Bronchial epithelial cell (primary cell): ENCODE results near the gene OR4M1. TPM values are rescaled to one million over a fixed set of nuclear protein-coding genes. Genes with fewer than 3 reads are reported as not detected.
A peak's percentile ranks its signal among the peaks of the same experiment; 100 is the strongest.
"Not testable (repeated sequence)": the region's sequence is repeated elsewhere in the genome, so short reads cannot be mapped to it uniquely, and the experiment has no call there.

Experiments used
- DNase-seq: peaks from one replicate; pipeline ENCODE4 v3.0.0-alpha.2; 2010; ENCODE audit warnings: low read depth
- FAIRE-seq: peaks from 2 replicates; lab custom pipeline; 2011; peaks lifted over from hg19 to GRCh38; lab: Jason Lieb, UNC
- H3K27me3 ChIP-seq: 2 replicates; pipeline ENCODE4 v1.5.1; 2011; ENCODE audit warnings: low read length; ENCODE audit not compliant: control insufficient read depth, insufficient read depth
- H3K36me3 ChIP-seq: 2 replicates; pipeline ENCODE4 v1.5.1; 2011; ENCODE audit warnings: low read length; ENCODE audit not compliant: control insufficient read depth, insufficient read depth
- H3K4me3 ChIP-seq: 2 replicates; pipeline ENCODE4 v1.5.1; 2011; ENCODE audit warnings: mild to moderate bottlenecking, low read depth, low read length, control low read depth
- CTCF ChIP-seq: IDR thresholded peaks from 2 replicates; pipeline ENCODE4 v1.5.1; 2011; ENCODE audit warnings: mild to moderate bottlenecking, moderate library complexity, low read length, control low read depth, inconsistent platforms; ENCODE audit not compliant: insufficient read depth, severe bottlenecking
- total RNA-seq: library from RNA; depleted of rRNA; stranded (reverse); fragments of >200 nt; gene quantifications from 2 replicates; pipeline ENCODE4 v1.2.1, GENCODE V29; 2014

Gene OR4M1
- total RNA-seq, 1 donor from 2014 or later, result not detected

DNA sequence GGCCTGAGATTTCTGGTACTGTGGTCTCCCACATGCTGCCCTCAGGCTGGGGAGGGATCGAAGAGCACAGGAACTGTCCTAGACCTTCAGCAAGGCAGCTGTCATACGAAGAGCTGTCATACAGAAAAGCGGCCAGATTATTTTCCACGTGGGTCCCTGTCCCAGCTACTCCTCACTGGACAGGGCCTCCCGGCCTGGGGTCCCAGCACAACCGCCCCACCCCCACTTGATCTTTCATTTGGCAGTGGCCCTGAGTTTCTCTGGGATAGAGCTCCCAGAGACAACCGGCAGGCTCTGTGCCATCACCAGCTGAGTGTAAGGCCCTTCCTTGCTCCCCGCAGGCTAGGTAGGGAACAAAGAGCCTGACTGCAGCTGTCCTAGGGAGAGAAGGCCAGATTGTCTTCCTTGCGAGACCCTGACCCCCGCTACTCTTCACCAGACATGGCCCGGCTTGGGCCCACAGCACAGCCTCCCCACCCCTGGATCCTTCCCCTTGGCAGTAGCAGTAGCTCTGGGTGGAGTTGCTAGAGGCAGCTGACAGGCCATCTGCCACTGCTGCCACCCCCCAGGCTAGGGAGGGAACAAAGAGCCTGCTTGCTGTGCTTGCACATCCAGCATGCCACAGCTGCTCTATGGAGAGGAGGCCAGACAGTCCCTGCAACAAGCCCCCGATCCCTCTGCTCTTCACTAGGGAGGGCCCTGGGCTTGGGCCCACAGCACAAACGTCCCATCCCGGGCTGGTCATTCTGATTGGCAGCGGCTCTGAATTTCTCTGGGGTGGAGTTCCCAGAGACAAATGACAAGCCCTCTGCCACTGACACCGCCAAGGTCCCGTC is 27.2 kb downstream of the OR4M1 start:
- TF ChIP-seq CTCF, result no peak
- Histone ChIP-seq H3K27me3 (no peaks in the 10 kb centered on the region), H3K36me3 (no peaks in the 10 kb centered on the region), H3K4me3 (no peak overlapping the region)
- peak; percentile 58 for FAIRE-seq
- no peak for DNase-seq

DNA sequence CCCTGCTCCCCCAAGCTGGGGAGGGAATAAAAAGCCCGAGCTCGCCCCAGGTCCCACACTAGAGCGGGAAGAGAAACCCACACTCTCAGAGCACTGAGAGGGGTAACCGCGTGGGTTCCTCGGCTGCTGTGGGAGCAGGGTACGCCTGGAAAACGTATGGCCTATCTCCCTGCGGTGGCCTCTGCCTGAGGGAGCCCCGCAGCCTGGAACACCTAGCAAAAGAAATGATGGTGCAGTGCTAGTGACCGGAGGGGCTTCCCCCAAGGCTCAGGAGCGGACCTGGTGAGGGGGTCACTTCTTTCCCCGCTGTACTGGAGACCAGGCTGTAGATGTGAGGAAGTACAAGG is 27.8 kb downstream of the OR4M1 start:
- DNase-seq (no peak), FAIRE-seq (no peak)
- H3K4me3 ChIP-seq, result no peak overlapping the region
- no peaks in the 10 kb centered on the region for H3K27me3 ChIP-seq
- H3K36me3 ChIP-seq, result no peaks in the 10 kb centered on the region
- TF ChIP-seq CTCF, result no peak

- not testable (repeated sequence) for H3K36me3 ChIP-seq, H3K4me3 ChIP-seq, DNase-seq, H3K27me3 ChIP-seq, FAIRE-seq
Measured at GRCh38 chr14:19803470-19803869, 30.2 kb downstream of the OR4M1 start, which contains the start of gene OR4N2. Gene OR4N2 (plus strand): TSS chr14:19803770. CDS start chr14:19827449, 23,679 bp downstream.

DNA sequence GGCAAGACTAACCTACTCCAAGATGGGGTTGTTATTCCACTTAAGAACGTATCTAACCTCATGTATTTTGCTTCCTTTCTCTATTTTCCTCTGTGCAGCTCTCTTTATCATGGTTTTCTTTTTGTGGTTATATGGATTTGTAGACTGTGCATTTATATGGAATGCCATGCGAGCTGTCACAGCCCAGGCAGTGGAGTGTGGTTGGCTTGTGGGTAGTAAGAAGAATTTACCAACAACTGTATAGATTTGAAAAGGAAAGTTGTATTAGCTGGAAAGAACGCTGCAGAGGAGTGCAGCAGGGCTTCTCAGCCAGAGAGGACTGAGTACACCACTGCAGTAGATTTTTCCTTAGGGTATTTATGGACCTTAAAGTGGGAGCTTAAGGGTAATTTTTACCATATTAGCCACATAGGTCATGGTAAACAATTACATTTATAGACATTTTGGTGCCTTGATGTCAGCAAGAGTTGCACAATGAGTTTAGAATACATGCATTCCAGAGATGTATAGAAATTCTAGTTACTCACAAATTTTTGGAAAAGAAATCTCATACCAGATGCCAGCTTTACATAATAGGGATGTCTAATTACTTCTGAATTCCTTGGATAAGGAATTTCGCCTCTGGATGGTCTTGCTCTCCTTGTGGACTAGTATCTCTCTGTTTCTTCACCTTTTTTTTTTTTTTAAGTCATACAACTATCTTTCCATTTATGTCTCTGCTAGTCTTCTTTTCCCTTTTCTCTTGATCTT is 40.0 kb downstream of the OR4M1 start:
- not testable (repeated sequence) for H3K36me3 ChIP-seq, DNase-seq, H3K27me3 ChIP-seq, FAIRE-seq, H3K4me3 ChIP-seq

DNA sequence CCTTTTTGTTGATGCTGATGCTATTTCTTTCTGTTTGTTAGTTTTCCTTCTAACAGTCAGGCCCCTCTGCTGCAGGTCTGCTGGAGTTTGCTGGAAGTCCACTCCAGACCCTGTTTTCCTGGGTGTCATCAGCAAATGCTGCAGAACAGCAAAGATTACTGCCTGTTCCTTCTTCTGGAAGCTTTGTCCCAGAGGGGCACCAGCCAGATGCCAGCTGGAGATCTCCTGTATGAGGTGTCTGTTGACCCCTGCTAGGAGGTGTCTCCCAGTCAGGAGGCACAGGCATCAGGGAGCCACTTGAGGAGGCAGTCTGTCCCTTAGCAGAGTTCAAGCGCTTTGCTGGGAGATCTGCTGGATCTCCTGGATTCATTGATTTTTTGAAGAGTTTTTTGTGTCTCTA is 46.6 kb downstream of the OR4M1 start:
- not testable (repeated sequence) for H3K36me3 ChIP-seq, FAIRE-seq, DNase-seq, H3K27me3 ChIP-seq, H3K4me3 ChIP-seq

DNA sequence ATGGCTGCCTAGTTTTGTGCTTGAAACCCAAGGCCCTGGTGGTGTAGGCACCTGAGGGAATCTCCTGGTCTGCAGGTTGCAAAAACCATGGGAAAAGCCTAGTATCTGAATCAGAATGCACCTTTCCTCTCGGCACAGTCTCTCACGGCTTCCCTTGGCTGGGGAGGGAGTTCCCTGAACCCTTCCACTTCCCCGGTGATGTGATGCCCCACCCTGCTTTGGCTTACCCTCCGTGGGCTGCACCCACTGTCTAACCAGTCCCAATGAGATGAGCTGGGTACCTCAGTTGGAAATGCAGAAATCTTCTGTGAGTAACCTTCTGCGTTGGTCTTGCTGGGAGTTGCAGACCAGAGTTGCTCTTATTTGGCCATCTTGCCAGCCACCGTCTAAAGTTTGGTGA is 47.7 kb downstream of the OR4M1 start:
- not testable (repeated sequence) for DNase-seq, FAIRE-seq, H3K4me3 ChIP-seq, H3K27me3 ChIP-seq, H3K36me3 ChIP-seq

DNA sequence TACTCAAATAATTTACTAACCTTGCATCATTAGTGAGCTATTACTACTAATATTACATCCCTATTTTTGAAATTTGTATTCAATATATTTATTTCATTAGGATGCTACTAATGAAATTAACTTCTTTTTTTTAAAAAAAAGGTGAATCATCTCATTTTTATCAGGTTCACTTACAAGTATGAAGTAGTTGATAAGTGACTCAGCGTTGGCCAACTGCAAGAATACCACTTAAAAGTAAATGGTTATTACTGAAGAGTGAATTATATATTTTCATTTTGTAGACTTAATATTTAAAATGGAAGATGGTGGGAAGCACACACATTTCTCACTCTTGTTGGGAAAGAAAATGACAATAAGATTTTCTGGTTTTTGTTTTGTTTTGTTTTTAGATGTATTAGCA is 49.9 kb downstream of the OR4M1 start:
- no peak overlapping the region for H3K4me3 ChIP-seq
- no peaks in the 10 kb centered on the region for H3K36me3 ChIP-seq
- no peak for TF ChIP-seq CTCF
- H3K27me3 ChIP-seq, result no peaks in the 10 kb centered on the region
- FAIRE-seq (no peak), DNase-seq (no peak)
